ENCODE measurements around the gene MCHR1. TPM values are rescaled to one million over a fixed set of nuclear protein-coding genes. Genes with fewer than 3 reads are reported as not detected.
A peak's percentile ranks its signal among the peaks of the same experiment; 100 is the strongest.
"Not testable (repeated sequence)": the region's sequence is repeated elsewhere in the genome, so short reads cannot be mapped to it uniquely, and the experiment has no call there.

MCHR1 gene
- polyA plus RNA-seq, 1 experiment = 1.1 TPM

DNA sequence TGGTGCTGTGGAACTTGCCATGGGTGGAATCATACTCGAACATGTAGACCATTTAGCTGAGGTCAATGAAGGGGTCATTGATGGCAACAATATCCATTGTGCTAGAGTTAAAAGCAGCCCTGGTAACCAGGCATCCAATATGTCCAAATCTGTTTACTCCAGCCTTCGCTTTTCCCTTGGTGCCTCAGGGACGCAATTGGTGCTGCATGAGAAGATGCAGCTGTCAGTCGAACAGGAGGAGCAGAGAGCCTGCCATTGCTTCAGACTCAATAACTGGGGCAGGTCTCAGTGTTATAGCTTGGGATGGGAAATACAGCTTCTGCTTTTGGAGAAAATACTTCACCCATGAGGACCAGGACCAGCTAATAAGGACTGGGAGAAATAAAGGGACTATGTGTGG, 5.0 kb upstream of the MCHR1 start:
- Histone ChIP-seq H3K4me3 (ENCODE audit: low read depth, low read length) (no peak overlapping the region), H3K27me3 (ENCODE audit: control insufficient read depth, insufficient read depth, low read length) (0 out of 2 replicates have a peak, but pooled peaks cover 3% of the 10 kb centered on the region), H3K36me3 (ENCODE audit: control insufficient read depth, insufficient read depth, low read length) (no peaks in the 10 kb centered on the region)
- no peak for TF ChIP-seq CTCF (IDR thresholded peaks at IDR 0.05; ENCODE audit: insufficient read depth, low read depth, low read length)
- DNase-seq (ENCODE audit: low read depth) = no peak
- POLR2A ChIA-PET = no interaction called here
- CTCF ChIA-PET = no interaction called here

DNA sequence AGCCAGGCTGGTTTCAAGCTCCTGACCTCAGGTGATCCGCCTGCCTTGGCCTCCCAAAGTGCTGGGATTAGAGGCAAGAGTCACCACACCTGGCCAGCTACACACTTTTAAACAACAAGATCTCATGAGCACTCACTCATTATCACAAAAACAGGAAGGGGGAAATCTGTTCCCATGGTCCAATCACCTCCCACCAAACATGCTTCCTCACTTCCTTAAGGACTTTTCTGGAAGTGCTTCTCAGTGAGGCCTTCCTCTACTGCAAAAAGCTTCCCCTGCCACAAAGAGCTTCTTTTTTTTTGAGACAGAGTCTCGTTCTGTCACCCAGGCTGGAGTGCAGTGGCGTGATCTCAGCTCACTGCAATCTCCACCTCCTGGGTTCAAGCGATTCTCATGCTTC, 3.1 kb upstream of the MCHR1 start:
- H3K36me3 ChIP-seq (ENCODE audit: control insufficient read depth, insufficient read depth, low read length); H3K4me3 ChIP-seq (ENCODE audit: low read depth, low read length); H3K27me3 ChIP-seq (ENCODE audit: control insufficient read depth, insufficient read depth, low read length); DNase-seq (ENCODE audit: low read depth); POLR2A ChIA-PET: not testable (repeated sequence)
- CTCF ChIA-PET = interaction anchor here (1.2 kb wide), 1 partner anchor 10 kb away, joined by 3 read pairs; no protein-coding TSS in a partner anchor

DNA sequence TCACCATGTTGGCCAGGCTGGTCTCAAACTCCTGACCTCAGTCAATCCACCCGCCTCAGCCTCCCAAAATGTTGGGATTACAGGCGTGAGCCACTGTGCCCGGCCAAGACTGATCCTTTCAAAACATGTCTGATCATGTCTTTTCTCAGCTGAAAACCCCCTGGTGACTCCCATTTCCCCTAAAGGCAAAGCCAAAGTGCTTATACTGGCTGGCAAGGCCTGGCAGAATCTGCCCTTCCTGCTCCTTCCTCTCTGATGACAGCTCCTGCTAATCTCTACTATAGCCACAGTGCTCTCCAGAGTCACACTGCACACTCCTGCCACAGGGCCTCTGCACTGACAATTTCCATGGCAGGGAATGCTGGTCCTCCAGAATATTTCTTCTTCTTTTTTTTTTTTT, 2.6 kb upstream of the MCHR1 start:
- TF ChIP-seq CTCF (IDR thresholded peaks at IDR 0.05; ENCODE audit: insufficient read depth, low read depth, low read length) = no peak
- 0 out of 2 replicates have a peak, but pooled peaks cover 3% of the 10 kb centered on the region for H3K27me3 ChIP-seq (ENCODE audit: control insufficient read depth, insufficient read depth, low read length)
- H3K36me3 ChIP-seq (ENCODE audit: control insufficient read depth, insufficient read depth, low read length) = no peaks in the 10 kb centered on the region
- ChIA-PET CTCF (no interaction called here), POLR2A (no interaction called here)
- H3K4me3 ChIP-seq (ENCODE audit: low read depth, low read length) = no peak overlapping the region
- DNase-seq (ENCODE audit: low read depth) = no peak

GRCh38 chr22:40678493-40679248, 613 bp upstream of the MCHR1 start:
- no peak for DNase-seq (ENCODE audit: low read depth)
- H3K4me3 ChIP-seq (ENCODE audit: low read depth, low read length) = no peak overlapping the region
- 0 out of 2 replicates have a peak, but pooled peaks cover 3% of the 10 kb centered on the region for H3K27me3 ChIP-seq (ENCODE audit: control insufficient read depth, insufficient read depth, low read length)
- CTCF ChIA-PET = no interaction called here
- no peak for TF ChIP-seq CTCF (IDR thresholded peaks at IDR 0.05; ENCODE audit: insufficient read depth, low read depth, low read length)
- POLR2A ChIA-PET = no interaction called here
- H3K36me3 ChIP-seq (ENCODE audit: control insufficient read depth, insufficient read depth, low read length) = no peaks in the 10 kb centered on the region

DNA sequence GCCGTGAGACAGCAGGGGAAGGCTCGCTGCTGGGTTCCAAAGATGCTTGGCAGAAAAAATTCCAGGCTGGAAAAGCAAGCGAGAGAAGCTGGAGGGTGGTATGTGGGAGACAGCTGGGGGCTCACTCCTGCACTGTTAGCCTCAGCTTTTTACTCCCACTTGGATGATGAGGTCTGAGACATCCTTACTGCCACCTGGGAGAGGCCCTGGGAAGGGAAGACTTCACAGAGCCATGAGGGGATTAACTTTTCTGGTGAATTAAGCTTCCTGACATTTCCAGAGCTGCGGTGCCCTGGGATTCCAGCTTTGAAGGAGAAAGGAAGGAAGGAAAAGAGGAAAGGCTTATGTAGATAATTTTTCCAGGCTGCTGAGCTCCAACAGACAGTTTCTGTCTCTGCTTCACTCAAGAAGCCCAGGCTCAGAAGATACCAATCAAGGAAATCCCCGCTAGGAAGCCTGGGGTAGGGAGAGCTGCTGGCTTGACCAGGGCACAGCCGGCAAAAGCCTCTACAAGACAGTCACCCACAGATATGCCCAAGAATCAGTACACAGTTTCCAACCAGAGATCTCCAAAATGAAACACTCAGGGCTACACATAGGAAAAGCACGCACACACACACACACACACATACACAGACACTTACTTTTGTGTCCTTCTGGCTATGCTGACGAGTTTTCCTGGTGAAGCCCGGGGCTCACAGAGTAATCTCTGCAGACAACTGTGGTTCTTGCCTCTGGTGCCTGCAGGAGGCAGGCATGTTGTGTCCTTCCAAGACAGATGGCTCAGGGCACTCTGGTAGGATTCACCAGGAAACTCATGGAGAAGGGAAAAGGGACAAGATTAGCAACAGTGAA, 907 bp downstream of the MCHR1 start:
- no peak for DNase-seq (ENCODE audit: low read depth)
- TF ChIP-seq CTCF (IDR thresholded peaks at IDR 0.05; ENCODE audit: insufficient read depth, low read depth, low read length) = peak; percentile 25
- ChIA-PET CTCF (interaction anchor here (0.6 to 1.2 kb wide), 6 partner anchors 10 to 243 kb away, joined by 3 to 6 read pairs (median 3); no protein-coding TSS in a partner anchor), POLR2A (no interaction called here)
- Histone ChIP-seq H3K36me3 (ENCODE audit: control insufficient read depth, insufficient read depth, low read length) (no peaks in the 10 kb centered on the region; the same call in 1 of the 2 replicates), H3K4me3 (ENCODE audit: low read depth, low read length) (no peak overlapping the region; the same call in 1 of the 2 replicates), H3K27me3 (ENCODE audit: control insufficient read depth, insufficient read depth, low read length) (0 out of 2 replicates have a peak, but pooled peaks cover 3% of the 10 kb centered on the region)

All from BJ (cell line).